H1 (cell line): Measurements from ENCODE around the gene AP5S1. TPM values are rescaled to one million over a fixed set of nuclear protein-coding genes. Genes with fewer than 3 reads are reported as not detected.

Experiments used
- CTCF ChIA-PET: fragments of 300-600 bp; sonication (Branson Sonifier 250); formaldehyde crosslinking; loops from one replicate; lab custom pipeline; 2021; ENCODE audit not compliant: partially characterized antibody; lab: Charles Lee
- POLR2A ChIA-PET: fragments of 300-600 bp; sonication (Branson Sonifier 250); formaldehyde crosslinking; loops from one replicate; lab custom pipeline; 2021; ENCODE audit warnings: inconsistent platforms; ENCODE audit not compliant: partially characterized antibody; lab: Charles Lee
- DNase-seq, 2 experiments: peaks; one replicate each; pipeline versions ENCODE4 v3.0.0 to v3.0.0-alpha.2; 2010 to 2022; ENCODE audit warnings: low spot score in 2 of 2, low read depth in 1 of 2, mixed read lengths in 1 of 2
- FAIRE-seq: peaks from 2 replicates; lab custom pipeline; 2011; peaks lifted over from hg19 to GRCh38; lab: Jason Lieb, UNC
- H2AFZ ChIP-seq: 2 replicates; pipeline ENCODE4 v1.8.1; 2012; ENCODE audit warnings: low read length, inconsistent platforms
- H2AK5ac ChIP-seq: 2 replicates; pipeline ENCODE4 v1.6.1; 2013; ENCODE audit warnings: low read depth, low read length
- H2BK120ac ChIP-seq: replicated peaks from 2 replicates; pipeline ENCODE3; 2013; ENCODE audit warnings: low read depth, low read length, inconsistent platforms
- H2BK12ac ChIP-seq: 2 replicates; pipeline ENCODE4 v1.6.1; 2013; ENCODE audit warnings: low read depth, low read length
- H2BK15ac ChIP-seq: 2 replicates; pipeline ENCODE4 v1.6.1; 2013; ENCODE audit warnings: low read length
- H2BK20ac ChIP-seq: 2 replicates; pipeline ENCODE4 v1.6.1; 2013; ENCODE audit warnings: low read length
- H2BK5ac ChIP-seq: 2 replicates; pipeline ENCODE4 v1.6.1; 2013; ENCODE audit warnings: low read depth, low read length
- H3K14ac ChIP-seq: 2 replicates; pipeline ENCODE4 v1.6.1; 2013; ENCODE audit warnings: inconsistent platforms; ENCODE audit not compliant: insufficient read length
- H3K18ac ChIP-seq: 2 replicates; pipeline ENCODE4 v1.6.1; 2013; ENCODE audit warnings: low read length; ENCODE audit errors: extremely low read depth
- H3K23ac ChIP-seq: 2 replicates; pipeline ENCODE4 v1.6.1; 2013; ENCODE audit warnings: inconsistent platforms; ENCODE audit not compliant: insufficient read length
- H3K23me2 ChIP-seq: 2 replicates; pipeline ENCODE4 v1.6.1; 2013; ENCODE audit warnings: low read depth, low read length
- H3K27ac ChIP-seq: 2 replicates; pipeline ENCODE4 v1.6.1; 2011; ENCODE audit warnings: low read depth, low read length, inconsistent platforms
- H3K27me3 ChIP-seq, 4 experiments: replicated peaks in 1 of 4; 1 replicate in 1 of 4; 2 replicates in 3 of 4; pipeline versions ENCODE4 v1.6.1 to v1.8.1; 2011 to 2013; ENCODE audit warnings: low read length in 3 of 4, mild to moderate bottlenecking in 3 of 4, inconsistent platforms in 2 of 4, mixed read lengths in 2 of 4, moderate library complexity in 1 of 4; ENCODE audit not compliant: control insufficient read depth in 3 of 4, insufficient read depth in 3 of 4; ENCODE audit errors: extremely low read depth in 1 of 4
- H3K36me3 ChIP-seq, 4 experiments: 2 replicates each; pipeline versions ENCODE4 v1.6.1 to v1.8.1; 2011 to 2013; ENCODE audit warnings: mild to moderate bottlenecking in 4 of 4, low read length in 3 of 4, moderate library complexity in 2 of 4, control low read depth in 1 of 4, inconsistent platforms in 1 of 4; ENCODE audit not compliant: insufficient read depth in 4 of 4, control insufficient read depth in 2 of 4
- H3K4ac ChIP-seq: replicated peaks from 2 replicates; pipeline ENCODE3; 2013; ENCODE audit warnings: low read length, low read depth, mixed read lengths, inconsistent platforms; ENCODE audit not compliant: insufficient read length
- H3K4me1 ChIP-seq, 4 experiments: replicated peaks in 1 of 4; 1 replicate in 1 of 4; 2 replicates in 3 of 4; pipeline versions ENCODE4 v1.6.1 to v1.8.1; 2011 to 2013; ENCODE audit warnings: low read length in 3 of 4, inconsistent platforms in 2 of 4, mixed read lengths in 1 of 4; ENCODE audit not compliant: insufficient read depth in 4 of 4, control insufficient read depth in 3 of 4
- H3K4me2 ChIP-seq, 2 experiments: 2 replicates each; pipeline versions ENCODE4 v1.6.1 to v1.8.1; 2011 to 2013; ENCODE audit warnings: low read depth in 2 of 2, low read length in 2 of 2, control low read depth in 1 of 2, inconsistent platforms in 1 of 2, mild to moderate bottlenecking in 1 of 2; ENCODE audit not compliant: insufficient read depth in 1 of 2
- H3K4me3 ChIP-seq, 4 experiments: fragments of 200-600, 300-600 bp in 1 of 4; sonication (generic), shearing (Covaris generic), sonication (Bioruptor Twin) in 1 of 4; 2 replicates each; pipeline versions ENCODE4 v1.5.1 to v1.8.1; 2011 to 2016; ENCODE audit warnings: low read length in 4 of 4, low read depth in 3 of 4, control low read depth in 2 of 4, inconsistent platforms in 2 of 4, mild to moderate bottlenecking in 2 of 4, mixed read lengths in 1 of 4, moderate library complexity in 1 of 4; ENCODE audit not compliant: insufficient read depth in 2 of 4; ENCODE audit errors: extremely low read depth in 1 of 4
- H3K56ac ChIP-seq: replicated peaks from 2 replicates; pipeline ENCODE3; 2013; ENCODE audit warnings: low read depth, mild to moderate bottlenecking, mixed read lengths, low read length, inconsistent platforms; ENCODE audit not compliant: insufficient read length
- H3K79me1 ChIP-seq: 2 replicates; pipeline ENCODE4 v1.6.1; 2013; ENCODE audit warnings: low read depth, low read length, control low read depth
- H3K79me2 ChIP-seq, 2 experiments: 2 replicates each; pipeline versions ENCODE4 v1.6.1 to v1.8.1; 2012 to 2013; ENCODE audit warnings: low read length in 2 of 2, mild to moderate bottlenecking in 2 of 2, inconsistent platforms in 1 of 2; ENCODE audit not compliant: insufficient read depth in 2 of 2, control insufficient read depth in 1 of 2
- H3K9ac ChIP-seq, 4 experiments: replicated peaks in 1 of 4; 1 replicate in 1 of 4; 2 replicates in 3 of 4; pipeline versions ENCODE4 v1.6.1 to v1.8.1; 2011 to 2013; ENCODE audit warnings: low read depth in 3 of 4, low read length in 3 of 4, control low read depth in 2 of 4, mild to moderate bottlenecking in 2 of 4, moderate library complexity in 2 of 4, inconsistent platforms in 1 of 4; ENCODE audit errors: extremely low read depth in 1 of 4
- H3K9me3 ChIP-seq, 2 experiments: 2 replicates each; pipeline versions ENCODE4 v1.6.1 to v1.8.1; 2012 to 2013; ENCODE audit warnings: mild to moderate bottlenecking in 2 of 2, moderate library complexity in 2 of 2, control low read depth in 1 of 2, inconsistent platforms in 1 of 2, low read depth in 1 of 2, low read length in 1 of 2, mixed read lengths in 1 of 2; ENCODE audit not compliant: insufficient read depth in 2 of 2
- H4K20me1 ChIP-seq, 2 experiments: replicated peaks in 1 of 2; 2 replicates each; pipeline versions ENCODE3 to v1.8.1; 2011 to 2013; ENCODE audit warnings: inconsistent platforms in 2 of 2, low read length in 2 of 2, mild to moderate bottlenecking in 1 of 2; ENCODE audit not compliant: insufficient read depth in 2 of 2, control insufficient read depth in 1 of 2
- H4K5ac ChIP-seq: 2 replicates; pipeline ENCODE4 v1.6.1; 2013; ENCODE audit warnings: low read length, low read depth, mixed read lengths, inconsistent platforms; ENCODE audit not compliant: insufficient read length
- H4K8ac ChIP-seq: 2 replicates; pipeline ENCODE4 v1.8.0; 2013; ENCODE audit warnings: mild to moderate bottlenecking, moderate library complexity, low read length, inconsistent platforms; ENCODE audit not compliant: insufficient read depth; ENCODE audit errors: extremely low read depth
- H4K91ac ChIP-seq: replicated peaks from 2 replicates; pipeline ENCODE3; 2013; ENCODE audit warnings: low read length, mixed read lengths, inconsistent platforms; ENCODE audit not compliant: insufficient read length
- CBX8 ChIP-seq: fragments of 300-800, 300-1000 bp; sonication (generic); IDR thresholded peaks from 2 replicates; pipeline ENCODE4 v1.7.1; 2016; ENCODE audit warnings: low read depth, low read length, borderline replicate concordance
- FOSL1 ChIP-seq: IDR thresholded peaks from 2 replicates; pipeline ENCODE4 v1.6.1; 2011; ENCODE audit warnings: mild to moderate bottlenecking, low read depth, low read length, moderate library complexity; ENCODE audit not compliant: insufficient read depth
- GABPA ChIP-seq: IDR thresholded peaks from 2 replicates; pipeline ENCODE4 v1.6.1; 2011; ENCODE audit warnings: mild to moderate bottlenecking, low read length, moderate library complexity, borderline replicate concordance; ENCODE audit not compliant: insufficient read depth
- SP1 ChIP-seq: IDR thresholded peaks from 2 replicates; pipeline ENCODE4 v1.6.1; 2011; ENCODE audit warnings: low read depth, low read length
- USF2 ChIP-seq: IDR thresholded peaks from 2 replicates; pipeline ENCODE4 v1.6.1; 2011; ENCODE audit warnings: low read length, improper control_type of control experiment
- WGBS, 2 experiments: shearing (Covaris generic) in 1 of 2; methylation state at CpG; one replicate each; pipeline versions ENCODE4 v1.1.6 to v1.1.7; 2013 to 2015; ENCODE audit warnings: low lambda C conversion rate in 2 of 2, mixed read lengths in 2 of 2, inconsistent platforms in 1 of 2, low coverage in 1 of 2, missing lambda C conversion rate in 1 of 2; ENCODE audit not compliant: insufficient replicate concordance in 2 of 2, insufficient coverage in 1 of 2, insufficient read length in 1 of 2; ENCODE audit errors: extremely low coverage in 1 of 2, missing lambda C conversion rate in 1 of 2; 5-methylcytosine and 5-hydroxymethylcytosine counted together
- polyA plus RNA-seq, 7 experiments: library from polyadenylated mRNA; depleted of rRNA in 3 of 7; stranded (reverse) in 5 of 7; unstranded in 2 of 7; fragments of >200 nt in 5 of 7; fragments of 200-250 nt in 2 of 7; gene quantifications; 1 replicate in 5 of 7; 2 replicates in 1 of 7; 4 replicates in 1 of 7; pipeline versions ENCODE4 v1.2.1 to v1.2.3, GENCODE V29; 2011 to 2013; ENCODE audit warnings: missing spikeins in 2 of 7, mixed read lengths in 2 of 7
- total RNA-seq: library from RNA; stranded (reverse); fragmentation: NEBNext Ultra II Directional; extraction: Animal tissue kit (Norgen Biotek cat#: 25700); gene quantifications from 2 replicates; pipeline ENCODE4 v1.2.1, GENCODE V29; 2021

Gene AP5S1
- total and polyA plus RNA-seq, 2 of the 8 experiments (the other 6 are each of a cell fraction or from before 2014, with no cell fraction given), result 3.3 to 3.7 TPM

DNA sequence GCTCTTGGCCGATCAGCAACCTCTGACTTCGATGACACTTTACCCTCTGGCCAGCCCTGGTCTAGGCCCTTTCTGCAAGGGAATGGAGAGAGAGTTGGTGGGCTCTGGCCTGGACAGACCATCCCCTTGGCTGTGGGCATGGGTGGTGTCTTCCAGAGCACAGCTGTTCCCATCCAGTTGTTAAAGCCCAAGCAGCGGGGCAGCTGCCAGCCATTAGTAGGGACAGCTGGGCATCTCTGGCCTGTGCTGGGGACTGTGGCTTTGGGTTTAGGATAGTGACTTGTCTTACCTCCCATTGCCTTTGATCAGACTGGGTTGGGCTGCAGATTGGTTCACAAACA lies 21.5 kb upstream of the AP5S1 start:
- Histone ChIP-seq H4K91ac (peak overlapping the region; percentile 95), H3K4ac (peak overlapping the region; percentile 57), H2BK20ac (peak overlapping the region; percentile 55; the same call in 1 of the 2 replicates), H3K9me3 (no peaks in the 10 kb centered on the region), H2BK5ac (peak overlapping the region; percentile 83; the same call in 1 of the 2 replicates), H3K79me2 (no peaks in the 10 kb centered on the region; a peak in 1 of 4 replicates), H3K9ac (no peak overlapping the region), H3K4me3 (peak overlapping the region in 1 of 4 experiments; percentile 42; a peak in 1 of 8 replicates), H3K79me1 (no peaks in the 10 kb centered on the region; the same call in 1 of the 2 replicates), H4K5ac (no peak overlapping the region), H2BK120ac (peak overlapping the region; percentile 60), H4K8ac (no peak overlapping the region), H3K14ac (no peak overlapping the region), H2AFZ (no peak overlapping the region), H3K4me2 (peak overlapping the region; percentile 52 to 82; a peak in 2 of 4 replicates), H3K18ac (peak overlapping the region; percentile 81; the same call in 1 of the 2 replicates), H2BK15ac (peak overlapping the region; percentile 97; the same call in 1 of the 2 replicates), H4K20me1 (peaks cover 3% of the 10 kb centered on the region in 2 experiments), H2AK5ac (peak overlapping the region; percentile 91; the same call in 1 of the 2 replicates), H3K23ac (no peak overlapping the region), H3K4me1 (peaks cover 5 to 35% (median 28%) of the 10 kb centered on the region in 4 experiments), H3K36me3 (peaks cover 4 to 27% (median 24%) of the 10 kb centered on the region in 4 experiments), H3K27ac (peak overlapping the region; percentile 16; the same call in 1 of the 2 replicates), H3K27me3 (peaks cover 0 to 3% (median 0%) of the 10 kb centered on the region in 4 experiments; a peak in 1 of 7 replicates), H3K56ac (peak overlapping the region; percentile 55), H3K23me2 (peaks cover 9% of the 10 kb centered on the region; the same call in 1 of the 2 replicates), H2BK12ac (peak overlapping the region; percentile 80)
- POLR2A ChIA-PET, result interaction anchor here (1.1 to 2.9 kb wide), 11 partner anchors 9 to 124 kb away, joined by 3 to 29 read pairs (median 9); partner anchors contain the start of genes AP5S1, CENPB, PANK2 and SPEF1
- CTCF ChIA-PET, result interaction anchor here (1.8 to 3.7 kb wide), 2 partner anchors 12 to 102 kb away, joined by 4 to 29 read pairs; partner anchors contain the start of gene CENPB
- WGBS, 2 experiments, result 87% methylated on average over 3 of the region's 3 CpGs; no CpG with 5 or more reads in 1 of the 2 experiments
- no peak for TF ChIP-seq GABPA
- TF ChIP-seq USF2, result no peak
- TF ChIP-seq FOSL1, result no peak
- no peak for TF ChIP-seq SP1
- TF ChIP-seq CBX8, result no peak
- no peak for DNase-seq
- no peak for FAIRE-seq
